Measurements from ENCODE around the gene FHIT.

GRCh38 chr3:59936472-59936871, 1314.8 kb downstream of the FHIT start:
- TF ChIP-seq EZH2 (IDR thresholded peaks at IDR 0.05; ENCODE audit: insufficient read depth, poor library complexity, severe bottlenecking) (no peak), EZH2phosphoT487 (IDR thresholded peaks at IDR 0.05; ENCODE audit: insufficient read depth, low read depth) (no peak)

All from GM23248 (cell line).